ENCODE data around the gene CD9.
A peak's percentile ranks its signal among the peaks of the same experiment; 100 is the strongest.

CD9 gene

DNA sequence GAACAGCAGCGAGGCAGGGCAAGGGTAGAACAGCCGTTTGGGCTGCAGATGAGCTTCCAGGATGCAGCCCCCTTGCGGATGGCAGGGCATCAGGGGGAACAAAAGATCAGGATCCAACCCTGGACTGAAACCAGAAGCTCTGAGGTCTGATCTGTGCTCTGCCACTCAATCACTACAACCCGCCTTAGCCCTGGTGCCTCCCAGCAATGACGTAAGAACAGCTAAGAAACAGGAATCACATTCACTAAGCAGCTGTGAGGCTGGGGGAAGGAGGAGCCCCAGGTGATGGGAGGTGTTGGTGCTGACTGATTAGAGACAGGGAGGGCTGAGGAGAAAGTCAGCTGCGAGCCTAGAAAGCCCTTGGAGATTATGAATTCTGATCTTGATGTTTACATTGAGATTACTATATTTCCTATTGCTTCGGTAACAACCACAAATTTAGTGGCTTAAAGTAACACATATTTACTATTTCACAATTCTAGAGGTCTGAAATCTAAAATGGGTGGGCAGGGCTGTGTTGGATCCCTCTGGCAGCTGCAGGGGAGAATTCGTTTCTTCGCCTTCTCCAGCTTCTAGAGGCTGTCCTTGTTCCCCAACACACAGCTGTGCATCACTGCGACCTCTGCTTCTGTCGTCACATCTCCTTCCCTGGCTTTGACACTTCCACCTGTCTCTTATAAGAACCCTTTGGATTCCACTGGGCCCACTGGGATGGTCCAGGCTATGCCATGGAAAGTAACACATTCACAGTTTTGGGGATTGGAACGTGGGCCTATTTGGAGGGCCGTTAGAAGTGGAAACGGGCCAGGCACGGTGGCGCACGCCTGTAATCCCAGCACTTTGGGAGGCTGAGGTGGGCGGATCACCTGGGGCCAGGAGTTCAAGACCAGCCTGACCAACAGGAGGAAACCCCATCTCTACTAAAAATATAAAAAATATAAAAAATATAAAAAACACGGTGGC is 6.1 kb upstream of the CD9 start:
- Mint-ChIP-seq H3K9me3 (no peaks in the 10 kb centered on the region), H3K27me3 (ENCODE audit: low read depth) (peaks cover 48% of the 10 kb centered on the region), H3K4me3 (no peak overlapping the region), H3K27ac (peak overlapping the region in 2 of 3 experiments; percentile 24 to 27), H3K36me3 (ENCODE audit: low read depth) (no peaks in the 10 kb centered on the region), H3K4me1 (peaks cover 40% of the 10 kb centered on the region)
- no peak for TF ChIP-seq CTCF (IDR thresholded peaks at IDR 0.05; ENCODE audit: unreplicated experiment in 3 of 3)

DNA sequence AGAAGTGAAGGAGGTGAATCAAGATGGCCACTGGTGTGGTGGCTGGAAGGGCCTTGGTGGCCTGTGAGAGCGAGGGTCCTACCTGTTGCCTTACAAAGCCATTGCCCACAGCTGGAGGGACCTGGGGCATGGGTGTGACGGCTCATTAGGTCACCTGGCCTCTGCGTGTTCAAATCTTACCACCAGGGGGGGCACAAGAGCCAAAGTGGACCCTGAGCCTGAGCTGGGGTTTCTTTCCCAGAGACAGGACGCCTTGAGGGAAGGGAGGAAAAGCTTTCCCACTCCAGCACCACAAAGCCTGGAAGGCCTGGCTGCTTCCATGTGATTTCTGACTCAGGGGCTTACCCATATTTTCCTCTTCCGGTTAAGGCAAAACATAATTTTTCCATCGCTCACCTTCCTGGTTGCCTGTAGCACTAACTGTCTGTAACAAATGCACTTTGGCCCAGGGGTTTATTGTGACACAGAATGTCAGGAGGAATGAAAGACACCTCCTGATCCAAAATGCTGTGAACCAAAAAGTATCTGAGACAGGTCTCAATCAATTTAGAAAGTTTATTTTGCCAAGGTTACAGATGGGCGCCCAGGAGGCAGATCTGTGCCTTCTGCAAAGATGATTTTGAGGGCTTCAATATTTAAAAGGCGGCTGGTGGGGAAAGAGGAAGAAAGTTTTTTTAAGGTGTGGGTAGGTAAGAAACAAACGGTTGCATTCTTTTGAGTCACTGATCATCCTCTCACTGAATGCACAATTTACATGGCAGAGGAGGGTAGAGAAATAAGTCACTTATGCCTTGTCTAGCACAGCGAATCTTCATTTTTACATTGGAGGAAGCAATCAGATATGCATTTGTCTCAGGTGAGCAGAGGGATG is 4.3 kb upstream of the CD9 start:
- no peaks in the 10 kb centered on the region for H3K9me3 Mint-ChIP-seq
- TF ChIP-seq CTCF (IDR thresholded peaks at IDR 0.05; ENCODE audit: unreplicated experiment in 3 of 3), result peak; percentile 90 to 96 (median 93)
- H3K4me1 Mint-ChIP-seq, result peaks cover 49% of the 10 kb centered on the region
- H3K4me3 Mint-ChIP-seq, result no peak overlapping the region
- peak overlapping the region; percentile 60 to 72 (median 65) for H3K27ac Mint-ChIP-seq
- H3K27me3 Mint-ChIP-seq (ENCODE audit: low read depth), result peaks cover 59% of the 10 kb centered on the region
- H3K36me3 Mint-ChIP-seq (ENCODE audit: low read depth), result no peaks in the 10 kb centered on the region

GRCh38 chr12:6198051-6198450 is 2.1 kb upstream of the CD9 start:
- Mint-ChIP-seq H3K4me3 (peak overlapping the region; percentile 14 to 59 (median 42)), H3K27ac (peak overlapping the region; percentile 2 to 65 (median 12)), H3K4me1 (peaks cover 67% of the 10 kb centered on the region), H3K27me3 (ENCODE audit: low read depth) (peaks cover 67% of the 10 kb centered on the region), H3K9me3 (no peaks in the 10 kb centered on the region), H3K36me3 (ENCODE audit: low read depth) (no peaks in the 10 kb centered on the region)
- no peak for TF ChIP-seq CTCF (IDR thresholded peaks at IDR 0.05; ENCODE audit: unreplicated experiment in 3 of 3)

GRCh38 chr12:6198556-6198955 is 1.6 kb upstream of the CD9 start:
- TF ChIP-seq CTCF (IDR thresholded peaks at IDR 0.05; ENCODE audit: unreplicated experiment in 3 of 3), result no peak
- H3K4me1 Mint-ChIP-seq, result peaks cover 63% of the 10 kb centered on the region
- H3K4me3 Mint-ChIP-seq, result peak overlapping the region; percentile 42 to 82 (median 59)
- peak overlapping the region in 2 of 3 experiments; percentile 65 to 82 for H3K27ac Mint-ChIP-seq
- H3K36me3 Mint-ChIP-seq (ENCODE audit: low read depth), result no peaks in the 10 kb centered on the region
- peaks cover 67% of the 10 kb centered on the region for H3K27me3 Mint-ChIP-seq (ENCODE audit: low read depth)
- no peaks in the 10 kb centered on the region for H3K9me3 Mint-ChIP-seq

DNA sequence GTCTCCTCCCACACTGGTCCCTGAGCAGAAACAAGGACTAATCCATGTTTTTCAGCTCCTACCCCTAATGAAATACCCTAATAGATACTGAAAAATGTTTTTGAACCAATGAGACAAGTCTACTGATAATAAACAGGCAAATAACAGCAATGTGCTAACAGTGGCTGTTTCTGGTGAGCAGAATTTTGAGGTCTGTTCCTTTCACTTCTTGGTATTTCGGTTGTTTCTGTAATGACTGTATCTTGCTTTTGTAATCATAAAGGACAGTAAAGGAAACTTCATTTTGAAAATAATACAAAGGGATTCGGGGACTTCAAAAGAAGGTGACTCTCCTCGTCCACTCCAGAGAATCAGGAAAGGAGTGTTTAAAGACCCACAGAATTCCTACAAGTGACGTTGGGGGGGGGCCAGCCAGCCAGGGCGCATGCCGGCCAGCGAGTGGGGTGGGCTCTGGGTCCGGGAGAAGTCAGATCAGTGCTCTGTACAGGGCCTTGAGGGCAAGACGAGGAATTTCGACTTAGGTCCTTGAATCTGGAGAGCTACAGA is 1.1 kb upstream of the CD9 start:
- no peak for TF ChIP-seq CTCF (IDR thresholded peaks at IDR 0.05; ENCODE audit: unreplicated experiment in 3 of 3)
- H3K27me3 Mint-ChIP-seq (ENCODE audit: low read depth), result peaks cover 64% of the 10 kb centered on the region
- no peaks in the 10 kb centered on the region for H3K9me3 Mint-ChIP-seq
- peak overlapping the region; percentile 34 to 82 (median 79) for H3K27ac Mint-ChIP-seq
- H3K36me3 Mint-ChIP-seq (ENCODE audit: low read depth), result no peaks in the 10 kb centered on the region
- peaks cover 58% of the 10 kb centered on the region for H3K4me1 Mint-ChIP-seq
- H3K4me3 Mint-ChIP-seq, result peak overlapping the region; percentile 82 to 86 (median 84)

Data from nephron (organoid).